Esophagus squamous epithelium (tissue), 5 donors: ENCODE data around the gene MADD. TPM values are rescaled to one million over a fixed set of nuclear protein-coding genes. Genes with fewer than 3 reads are reported as not detected.
A peak's percentile ranks its signal among the peaks of the same experiment; 100 is the strongest.

Experiments
- DNase-seq: peaks from one replicate; lab custom pipeline; 2025; lab: John Stamatoyannopoulos, UW
- H3K27ac ChIP-seq, 4 donors: fragments of 200-600 bp; sonication (generic); one replicate each; pipeline ENCODE4 v1.5.1; 2016 to 2019; ENCODE audit warnings: mild to moderate bottlenecking in 1 of 4
- H3K27me3 ChIP-seq, 4 donors: fragments of 200-600 bp; sonication (generic); 1 replicate in 3 of 4; 2 replicates in 1 of 4; pipeline versions ENCODE4 v1.5.1 to v1.6.0; 2017 to 2021; ENCODE audit warnings: antibody characterized with exemption in 1 of 4
- H3K36me3 ChIP-seq, 3 donors: fragments of 200-600 bp; sonication (generic); one replicate each; pipeline ENCODE4 v1.5.1; 2016 to 2019
- H3K4me1 ChIP-seq, 3 donors: fragments of 200-600 bp; sonication (generic); one replicate each; pipeline ENCODE4 v1.5.1; 2017 to 2019
- H3K4me3 ChIP-seq, 4 donors: fragments of 200-600 bp; sonication (generic); 1 replicate in 3 of 4; 2 replicates in 1 of 4; pipeline ENCODE4 v1.5.1; 2016 to 2019; ENCODE audit warnings: mild to moderate bottlenecking in 2 of 4, moderate library complexity in 1 of 4
- H3K9me3 ChIP-seq, 3 donors: fragments of 200-600 bp; sonication (generic); one replicate each; pipeline ENCODE4 v1.5.1; 2016 to 2019
- CTCF ChIP-seq, 6 experiments: fragments of 450-650 bp in 4 of 6; fragments of 200-600 bp in 2 of 6; sonication (generic) in 2 of 6; IDR thresholded peaks; one replicate each; pipeline ENCODE4 v1.5.1; 2016 to 2019; ENCODE audit warnings: antibody characterized with exemption in 6 of 6, mild to moderate bottlenecking in 4 of 6, moderate library complexity in 4 of 6
- POLR2A ChIP-seq, 4 donors: fragments of 450-650 bp; IDR thresholded peaks; one replicate each; pipeline ENCODE4 v1.6.1; 2017; ENCODE audit warnings: antibody characterized with exemption in 4 of 4, mild to moderate bottlenecking in 4 of 4, moderate library complexity in 3 of 4
- WGBS, 2 donors: methylation state at CpG; one replicate each; pipeline ENCODE4 v1.1.5; 2018; 5-methylcytosine and 5-hydroxymethylcytosine counted together
- intact Hi-C: fragments of 100-400 bp; cut with DNase I; formaldehyde crosslinking; loops from one replicate; pipeline ENCODE4 v1.15.0; 2022
- total RNA-seq, 4 donors: library from RNA; depleted of rRNA; stranded (reverse); fragments of >200 nt; gene quantifications; one replicate each; pipeline ENCODE4 v1.1.0, GENCODE V29; 2016
- donor health status: DM: yes; HTN: yes; CAD: no.

The MADD gene
- total RNA-seq, 4 donors from 2014 or later, result 12.6 to 34.7 (median 15.4) TPM

GRCh38 chr11:47244448-47245350 lies 25.2 kb upstream of the MADD start:
- Histone ChIP-seq H3K4me3 (no peak overlapping the region), H3K27me3 (no peaks in the 10 kb centered on the region), H3K36me3 (peaks cover 31 to 78% (median 31%) of the 10 kb centered on the region in 3 donors), H3K4me1 (peaks cover 16 to 49% (median 23%) of the 10 kb centered on the region in 3 donors), H3K27ac (peak overlapping the region in 2 of 4 donors; percentile 47 to 51), H3K9me3 (no peaks in the 10 kb centered on the region)
- intact Hi-C loops, result no loop called here
- 87 to 89% methylated on average over 14 to 20 of the region's 23 CpGs for WGBS, 2 donors
- TF ChIP-seq POLR2A (IDR thresholded peaks at IDR 0.05), result no peak
- TF ChIP-seq CTCF (IDR thresholded peaks at IDR 0.05), result no peak
- DNase-seq, result no peak

- Histone ChIP-seq H3K4me1 (peaks cover 19 to 54% (median 25%) of the 10 kb centered on the region in 3 donors), H3K36me3 (peaks cover 20 to 67% (median 27%) of the 10 kb centered on the region in 3 donors), H3K27ac (peak overlapping the region in 1 of 4 donors; percentile 47)
Observed at GRCh38 chr11:47245611-47246357, 24.1 kb upstream of the MADD start.

GRCh38 chr11:47247502-47247901 lies 22.4 kb upstream of the MADD start:
- Histone ChIP-seq H3K9me3 (no peaks in the 10 kb centered on the region), H3K36me3 (peaks cover 18 to 50% (median 18%) of the 10 kb centered on the region in 3 donors), H3K4me3 (peak overlapping the region in 3 of 4 donors; percentile 77 to 85 (median 79)), H3K4me1 (peaks cover 19 to 48% (median 25%) of the 10 kb centered on the region in 3 donors), H3K27ac (no peak overlapping the region), H3K27me3 (no peaks in the 10 kb centered on the region)
- DNase-seq, result no peak
- 87 to 100% methylated on average over 1 to 3 of the region's 5 CpGs for WGBS, 2 donors
- no peak for TF ChIP-seq CTCF (IDR thresholded peaks at IDR 0.05)
- TF ChIP-seq POLR2A (IDR thresholded peaks at IDR 0.05), result no peak
- intact Hi-C loops, result no loop called here

More at GRCh38 chr11:47245611-47246357, 24.1 kb upstream of the MADD start:
- DNase-seq, result no peak
- WGBS, 2 donors, result 84 to 90% methylated on average over 2 to 11 of the region's 11 CpGs
- intact Hi-C loops, result no loop called here
- Histone ChIP-seq H3K9me3 (no peaks in the 10 kb centered on the region), H3K27me3 (no peaks in the 10 kb centered on the region), H3K4me3 (no peak overlapping the region)
- TF ChIP-seq POLR2A (IDR thresholded peaks at IDR 0.05) (no peak), CTCF (IDR thresholded peaks at IDR 0.05) (no peak)

GRCh38 chr11:47248304-47248663 lies 21.6 kb upstream of the MADD start:
- Histone ChIP-seq H3K4me1 (peaks cover 19 to 40% (median 20%) of the 10 kb centered on the region in 3 donors), H3K9me3 (no peaks in the 10 kb centered on the region), H3K27me3 (no peaks in the 10 kb centered on the region), H3K4me3 (peak overlapping the region; percentile 48 to 85 (median 78)), H3K27ac (peak overlapping the region; percentile 78 to 93 (median 90)), H3K36me3 (peaks cover 12 to 42% (median 12%) of the 10 kb centered on the region in 3 donors)
- WGBS, 2 donors, result 0% methylated on average over 7 of the region's 7 CpGs
- TF ChIP-seq POLR2A (IDR thresholded peaks at IDR 0.05) (no peak), CTCF (IDR thresholded peaks at IDR 0.05) (no peak)
- intact Hi-C loops, result no loop called here
- no peak for DNase-seq
